OCI-LY7 (cell line): Measurements from ENCODE around the gene TPM1. TPM values are rescaled to one million over a fixed set of nuclear protein-coding genes. Genes with fewer than 3 reads are reported as not detected.

Experiments used
- BruUV-seq: library from RNA; stranded (reverse); fragments of 400-500 nt; replicated peaks from 2 replicates; lab custom pipeline; 2021; lab: Mats Ljungman, UMichigan
- CTCF ChIA-PET: fragments of 300-600 bp; sonication (Branson Sonifier 250); formaldehyde crosslinking; loops from one replicate; lab custom pipeline; 2022; ENCODE audit warnings: antibody characterized with exemption; ENCODE audit not compliant: unreplicated experiment; lab: Charles Lee
- POLR2A ChIA-PET: fragments of 300-600 bp; sonication (Branson Sonifier 250); formaldehyde crosslinking; loops from one replicate; lab custom pipeline; 2022; ENCODE audit warnings: antibody characterized with exemption; lab: Charles Lee
- DNase-seq: peaks from one replicate; pipeline ENCODE4 v3.0.0-alpha.2; 2015; ENCODE audit warnings: low spot score
- H2AFZ ChIP-seq: fragments of 200-600 bp; sonication (generic), shearing (Covaris generic); 2 replicates; pipeline ENCODE4 v1.6.1; 2014; ENCODE audit warnings: mild to moderate bottlenecking, antibody characterized with exemption, low read length, moderate library complexity
- H3K27ac ChIP-seq: fragments of 200-600 bp; sonication (generic); 2 replicates; pipeline ENCODE4 v1.5.1; 2014; ENCODE audit warnings: mixed run types, low read depth, mild to moderate bottlenecking, moderate library complexity, low read length, inconsistent platforms; ENCODE audit not compliant: poor library complexity, severe bottlenecking
- H3K36me3 ChIP-seq: fragments of 200-600 bp; sonication (generic); 2 replicates; pipeline ENCODE4 v1.6.1; 2014; ENCODE audit warnings: mild to moderate bottlenecking, antibody characterized with exemption, low read length, moderate library complexity, mixed read lengths; ENCODE audit not compliant: insufficient read depth
- H3K4me1 ChIP-seq: fragments of 200-600 bp; sonication (generic); 2 replicates; pipeline ENCODE4 v1.5.1; 2014; ENCODE audit warnings: mild to moderate bottlenecking, low read length; ENCODE audit not compliant: insufficient read depth, poor library complexity, severe bottlenecking
- H3K4me2 ChIP-seq: fragments of 200-600 bp; sonication (generic); 2 replicates; pipeline ENCODE4 v1.6.1; 2014; ENCODE audit warnings: mild to moderate bottlenecking, low read length
- H3K4me3 ChIP-seq: fragments of 200-600 bp; sonication (generic); 2 replicates; pipeline ENCODE4 v1.5.1; 2014; ENCODE audit warnings: mild to moderate bottlenecking, low read depth, low read length; ENCODE audit not compliant: poor library complexity, severe bottlenecking
- H3K79me2 ChIP-seq: fragments of 200-600 bp; sonication (generic); 2 replicates; pipeline ENCODE4 v1.6.1; 2016; ENCODE audit warnings: low read depth, mild to moderate bottlenecking, low read length, moderate library complexity, mixed read lengths; ENCODE audit not compliant: insufficient read depth
- H3K9me2 ChIP-seq: fragments of 200-600 bp; sonication (generic); 2 replicates; pipeline ENCODE4 v1.6.1; 2016; ENCODE audit warnings: mild to moderate bottlenecking, low read length, mixed read lengths; ENCODE audit not compliant: insufficient read depth
- H3K9me3 ChIP-seq: fragments of 200-600 bp; sonication (generic); 2 replicates; pipeline ENCODE4 v1.6.1; 2014; ENCODE audit warnings: mild to moderate bottlenecking, mixed run types, low read length, mixed read lengths
- H4K20me1 ChIP-seq: fragments of 200-600 bp; sonication (generic); 2 replicates; pipeline ENCODE4 v1.6.1; 2014; ENCODE audit warnings: mild to moderate bottlenecking, antibody characterized with exemption, low read length, moderate library complexity, mixed read lengths; ENCODE audit not compliant: insufficient read depth
- EZH2phosphoT487 ChIP-seq: fragments of 200-600 bp; sonication (generic); IDR thresholded peaks from 2 replicates; pipeline ENCODE4 v1.6.1; 2018; ENCODE audit warnings: low read depth, borderline replicate concordance, mild to moderate bottlenecking, mixed run types, antibody characterized with exemption, low read length, moderate library complexity, mixed read lengths
- intact Hi-C: fragments of 100-400 bp; cut with micrococcal nuclease; formaldehyde crosslinking; loops from one replicate; pipeline ENCODE4 v1.10.0; 2022; ENCODE audit not compliant: unreplicated experiment
- total RNA-seq, 2 experiments: library from RNA; depleted of rRNA in 1 of 2; stranded (reverse); fragments of >200 nt in 1 of 2; shearing (Covaris generic) in 1 of 2; gene quantifications; 2 replicates each; pipeline ENCODE4 v1.2.3, GENCODE V29; 2014 to 2022
- TF ChIP-seq, protein P1 (sequence below): fragments of 200-600 bp; sonication (generic); conservative IDR thresholded peaks from 2 replicates; pipeline ENCODE4 v1.5.1; 2014; ENCODE audit warnings: mild to moderate bottlenecking, antibody characterized with exemption, low read length, moderate library complexity, mixed read lengths

The TPM1 gene
- total RNA-seq, 2 experiments from 2014 or later = 19.3 to 19.9 TPM

DNA sequence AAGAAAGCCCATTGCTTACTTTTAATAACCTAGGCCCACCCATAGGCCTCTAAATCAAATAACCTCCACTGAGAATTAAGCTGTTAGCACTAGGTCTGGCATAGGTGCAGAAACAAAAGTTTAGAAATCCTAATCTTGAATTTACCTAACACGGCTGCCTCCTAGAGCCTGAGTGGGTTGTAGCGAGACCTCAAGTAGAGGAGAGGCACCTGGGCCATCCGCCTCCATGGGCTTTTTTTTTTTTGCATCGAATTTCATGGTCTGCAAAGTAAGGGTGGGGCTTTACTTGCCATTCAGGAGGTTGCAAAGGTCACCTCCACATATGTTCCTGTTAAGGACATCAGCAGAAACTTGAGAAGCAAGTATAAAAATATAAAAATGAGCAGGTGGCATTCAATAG, 6.6 kb upstream of the TPM1 start:
- H3K27ac ChIP-seq = no peak overlapping the region
- TF ChIP-seq EZH2phosphoT487 = no peak
- TF ChIP-seq, protein P1, sequence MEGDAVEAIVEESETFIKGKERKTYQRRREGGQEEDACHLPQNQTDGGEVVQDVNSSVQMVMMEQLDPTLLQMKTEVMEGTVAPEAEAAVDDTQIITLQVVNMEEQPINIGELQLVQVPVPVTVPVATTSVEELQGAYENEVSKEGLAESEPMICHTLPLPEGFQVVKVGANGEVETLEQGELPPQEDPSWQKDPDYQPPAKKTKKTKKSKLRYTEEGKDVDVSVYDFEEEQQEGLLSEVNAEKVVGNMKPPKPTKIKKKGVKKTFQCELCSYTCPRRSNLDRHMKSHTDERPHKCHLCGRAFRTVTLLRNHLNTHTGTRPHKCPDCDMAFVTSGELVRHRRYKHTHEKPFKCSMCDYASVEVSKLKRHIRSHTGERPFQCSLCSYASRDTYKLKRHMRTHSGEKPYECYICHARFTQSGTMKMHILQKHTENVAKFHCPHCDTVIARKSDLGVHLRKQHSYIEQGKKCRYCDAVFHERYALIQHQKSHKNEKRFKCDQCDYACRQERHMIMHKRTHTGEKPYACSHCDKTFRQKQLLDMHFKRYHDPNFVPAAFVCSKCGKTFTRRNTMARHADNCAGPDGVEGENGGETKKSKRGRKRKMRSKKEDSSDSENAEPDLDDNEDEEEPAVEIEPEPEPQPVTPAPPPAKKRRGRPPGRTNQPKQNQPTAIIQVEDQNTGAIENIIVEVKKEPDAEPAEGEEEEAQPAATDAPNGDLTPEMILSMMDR = no peak
- H3K4me2 ChIP-seq = no peak overlapping the region
- POLR2A ChIA-PET = interaction anchor here (0.7 kb wide), 1 partner anchor 42 kb away, joined by 3 read pairs; no protein-coding TSS in a partner anchor
- no peaks in the 10 kb centered on the region for H3K9me2 ChIP-seq
- no TSS peak for BruUV-seq
- CTCF ChIA-PET = no interaction called here
- H4K20me1 ChIP-seq = no peaks in the 10 kb centered on the region
- no peaks in the 10 kb centered on the region for H3K9me3 ChIP-seq
- no peak for DNase-seq
- no peak overlapping the region for H3K4me3 ChIP-seq
- H3K4me1 ChIP-seq = no peaks in the 10 kb centered on the region
- H3K36me3 ChIP-seq = no peaks in the 10 kb centered on the region
- no peak overlapping the region for H2AFZ ChIP-seq
- H3K79me2 ChIP-seq = no peaks in the 10 kb centered on the region
- intact Hi-C loops = no loop called here

DNA sequence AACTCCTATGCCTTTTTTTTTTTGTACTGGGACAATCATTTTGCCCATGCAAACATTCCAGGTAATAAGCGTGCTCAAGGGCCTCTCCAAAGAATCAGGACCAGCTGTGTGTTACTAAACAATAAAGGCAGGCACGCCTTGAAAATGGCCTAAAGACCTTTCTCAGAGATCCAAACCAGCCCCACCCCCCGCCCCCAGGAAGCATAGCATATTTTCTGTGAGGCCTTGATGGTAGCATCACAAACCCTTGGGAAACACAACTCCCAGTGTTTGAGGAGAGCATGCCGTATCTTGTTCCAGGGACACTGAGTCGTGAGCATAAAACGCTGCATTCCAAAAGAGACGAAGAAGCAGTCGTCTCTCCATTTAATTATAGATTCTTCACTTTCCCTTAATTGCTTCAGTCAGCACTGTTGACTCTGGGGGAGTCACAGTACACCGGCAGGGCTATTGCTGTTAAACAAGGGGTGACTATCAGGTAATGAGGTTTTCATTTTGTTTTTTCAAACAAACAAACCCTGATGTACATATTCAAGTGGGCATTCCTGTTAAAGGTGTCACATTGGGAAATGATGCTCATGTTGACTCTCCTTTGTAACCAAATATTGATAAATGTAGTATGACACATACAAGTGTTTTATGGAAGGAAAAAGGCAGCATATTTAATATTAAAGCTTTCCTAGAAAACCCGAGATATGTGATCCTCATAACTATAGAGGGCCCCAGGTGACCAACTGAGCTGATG, 4.4 kb upstream of the TPM1 start:
- H3K4me3 ChIP-seq = no peak overlapping the region
- H3K4me1 ChIP-seq = no peaks in the 10 kb centered on the region
- no peaks in the 10 kb centered on the region for H3K9me3 ChIP-seq
- intact Hi-C loops = no loop called here
- no peaks in the 10 kb centered on the region for H3K36me3 ChIP-seq
- no peak overlapping the region for H3K4me2 ChIP-seq
- no peaks in the 10 kb centered on the region for H3K9me2 ChIP-seq
- no peak overlapping the region for H2AFZ ChIP-seq
- DNase-seq = no peak
- TF ChIP-seq EZH2phosphoT487 = no peak
- TF ChIP-seq, protein P1 = no peak
- no peak overlapping the region for H3K27ac ChIP-seq
- ChIA-PET POLR2A (interaction anchor here (0.8 kb wide), 1 partner anchor 9 kb away, joined by 3 read pairs; no protein-coding TSS in a partner anchor), CTCF (no interaction called here)
- no peaks in the 10 kb centered on the region for H3K79me2 ChIP-seq
- no peaks in the 10 kb centered on the region for H4K20me1 ChIP-seq
- no TSS peak for BruUV-seq

DNA sequence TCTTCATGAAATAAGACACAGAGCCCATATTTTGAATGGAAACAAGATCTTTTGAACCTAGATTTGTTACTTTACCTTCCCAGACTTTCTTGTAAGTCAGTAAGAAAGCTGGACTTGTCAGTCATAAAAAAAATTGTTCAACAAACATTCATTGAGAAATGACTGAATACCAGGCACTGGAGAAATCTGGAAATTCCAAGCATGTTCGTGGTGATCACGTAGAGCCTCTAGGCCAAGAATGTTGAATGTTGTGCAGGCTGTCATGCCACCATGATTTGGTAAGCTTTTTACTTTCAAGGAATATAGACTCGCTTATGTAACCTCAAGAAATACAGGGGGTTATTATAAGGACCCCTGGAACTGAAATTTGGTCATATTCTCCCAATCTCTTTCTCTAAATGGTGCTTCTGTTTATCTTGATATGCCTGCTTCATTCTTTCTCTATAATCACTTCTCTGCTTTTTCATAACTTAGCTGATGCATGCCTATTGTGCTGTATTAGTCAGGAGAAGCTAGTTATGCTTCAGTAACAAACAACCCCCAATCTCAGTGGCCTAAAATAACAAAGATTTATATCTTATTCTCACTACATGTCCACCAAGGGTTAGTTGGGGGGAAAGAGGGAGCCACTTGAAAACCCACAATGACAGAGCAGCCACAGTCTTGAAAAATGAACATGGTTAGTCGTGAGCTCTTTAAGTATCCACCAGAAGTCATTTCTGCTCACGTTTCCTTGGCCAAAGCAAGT, 3.4 kb upstream of the TPM1 start:
- DNase-seq = no peak
- Histone ChIP-seq H4K20me1 (no peaks in the 10 kb centered on the region), H3K9me2 (no peaks in the 10 kb centered on the region), H3K4me2 (no peak overlapping the region), H3K36me3 (no peaks in the 10 kb centered on the region), H2AFZ (no peak overlapping the region), H3K79me2 (no peaks in the 10 kb centered on the region), H3K4me1 (no peaks in the 10 kb centered on the region), H3K9me3 (no peaks in the 10 kb centered on the region), H3K4me3 (no peak overlapping the region), H3K27ac (no peak overlapping the region)
- TF ChIP-seq EZH2phosphoT487 = no peak
- TF ChIP-seq, protein P1 = no peak
- POLR2A ChIA-PET = no interaction called here
- no TSS peak for BruUV-seq
- CTCF ChIA-PET = no interaction called here
- intact Hi-C loops = no loop called here
